HG03095 (cell line): ENCODE results near the gene COPB2.

Experiments used
- ATAC-seq: cut with Tn5 transposase; IDR thresholded peaks from one replicate; pipeline ENCODE4 v1.9.1; 2021; ENCODE audit warnings: moderate library complexity; ENCODE audit not compliant: unreplicated experiment

COPB2 gene

GRCh38 chr3:139329364-139329850 lies 60.0 kb downstream of the COPB2 start:
- peak; percentile 88 for ATAC-seq

GRCh38 chr3:139328356-139328755 lies 61.1 kb downstream of the COPB2 start:
- ATAC-seq: no peak

DNA sequence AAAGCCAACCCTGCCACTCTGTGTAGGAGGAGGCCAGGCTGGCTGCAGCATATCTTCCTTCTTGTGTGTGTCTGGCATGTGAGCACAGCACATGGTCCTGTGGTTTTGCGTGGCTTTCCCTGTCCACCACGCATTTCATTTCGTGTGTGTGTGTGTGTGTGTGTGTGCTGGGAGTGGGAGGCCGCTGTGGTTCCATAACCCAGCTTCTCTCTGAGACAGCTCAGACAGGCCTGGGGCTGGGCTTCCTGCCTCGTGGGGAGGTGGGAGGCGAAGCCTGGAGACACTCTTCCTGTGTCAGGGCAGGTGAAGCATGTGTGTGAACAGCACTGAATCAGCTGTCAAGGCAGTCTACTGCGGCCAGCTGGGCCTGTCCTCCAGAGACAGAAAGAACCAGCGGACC lies 61.6 kb downstream of the COPB2 start:
- no peak for ATAC-seq

DNA sequence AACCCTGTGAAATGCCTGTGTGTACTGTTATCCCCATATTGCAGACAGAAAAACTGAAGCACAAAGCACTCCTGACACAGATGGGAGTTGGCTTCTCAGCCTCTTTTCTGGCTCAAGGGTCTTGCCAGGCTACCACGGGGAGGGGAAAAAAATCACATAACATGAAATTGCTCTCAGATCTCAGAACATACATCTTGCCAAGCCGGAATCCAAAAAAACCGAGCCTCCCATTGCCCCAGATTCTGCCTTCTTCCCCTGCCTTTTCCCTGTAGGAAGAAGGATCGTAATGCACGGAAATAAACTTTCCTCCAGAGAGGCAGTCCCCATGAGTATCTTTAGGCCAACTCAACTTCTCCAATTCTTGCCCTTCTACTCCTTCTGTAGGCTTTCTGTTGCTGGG lies 62.2 kb downstream of the COPB2 start:
- ATAC-seq: no peak

DNA sequence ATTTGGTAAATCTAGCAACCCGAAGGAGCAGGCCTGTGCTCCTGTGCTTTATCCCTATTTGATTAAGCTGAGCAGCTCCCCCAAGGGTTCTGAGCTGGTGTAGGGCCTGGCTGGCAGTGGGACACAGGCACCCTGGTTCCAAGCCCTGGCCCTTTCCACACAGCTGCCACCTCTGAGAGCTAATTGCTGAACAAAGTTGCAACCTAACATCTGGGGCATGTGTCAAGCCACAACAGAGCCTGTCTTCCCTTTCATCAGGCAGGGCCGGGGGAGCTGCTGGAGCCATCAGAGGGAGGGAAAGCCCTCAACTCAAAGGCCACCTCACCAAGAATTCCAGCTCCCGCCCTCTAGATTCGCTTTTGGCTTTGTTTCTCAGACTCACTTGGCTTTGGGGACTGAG lies 62.7 kb downstream of the COPB2 start:
- ATAC-seq: no peak

DNA sequence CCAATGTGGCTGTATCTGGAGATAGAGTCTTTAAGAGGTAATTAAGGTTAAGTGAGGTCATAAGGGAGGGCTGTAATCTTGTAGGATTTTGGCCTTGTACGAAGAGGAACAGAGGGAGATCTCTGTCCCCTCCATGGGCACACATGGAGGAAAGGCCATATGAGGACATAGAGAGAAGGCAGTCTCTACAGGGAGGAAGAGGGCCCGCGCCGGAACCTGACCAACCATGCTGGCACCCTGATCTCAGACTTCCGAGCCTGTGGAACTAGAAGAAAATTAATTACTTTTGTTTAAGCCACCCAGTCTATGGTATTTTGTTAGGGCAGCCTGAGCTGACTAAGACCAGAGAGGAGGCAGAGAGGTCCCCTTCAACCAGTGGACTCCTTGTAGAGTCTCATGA lies 63.3 kb downstream of the COPB2 start:
- ATAC-seq: no peak

GRCh38 chr3:139325551-139325950 lies 63.9 kb downstream of the COPB2 start:
- ATAC-seq: no peak

- ATAC-seq: no peak
Measured at GRCh38 chr3:139324456-139324855, 65.0 kb downstream of the COPB2 start.

- no peak for ATAC-seq
Measured at GRCh38 chr3:139323146-139323545, 66.3 kb downstream of the COPB2 start.

DNA sequence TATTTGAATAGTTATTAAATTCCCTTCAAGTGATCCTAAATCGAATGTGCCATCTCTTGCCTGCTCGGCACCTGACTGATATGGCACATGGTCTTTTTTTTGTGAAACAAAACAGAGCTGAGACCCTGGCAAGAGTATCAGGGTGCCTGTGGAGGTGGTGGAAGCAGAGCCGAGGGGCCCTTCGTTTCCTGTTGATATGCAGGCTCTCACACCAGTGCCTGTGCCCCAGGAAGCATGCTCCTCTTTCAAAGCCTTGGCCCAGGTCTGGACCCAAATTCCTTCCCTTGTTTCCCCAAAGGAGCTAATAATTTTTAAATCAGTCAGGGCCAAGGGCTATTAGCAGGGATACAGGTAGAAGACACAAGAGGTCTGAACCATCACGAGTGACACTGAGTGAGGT lies 67.1 kb downstream of the COPB2 start:
- ATAC-seq: no peak

DNA sequence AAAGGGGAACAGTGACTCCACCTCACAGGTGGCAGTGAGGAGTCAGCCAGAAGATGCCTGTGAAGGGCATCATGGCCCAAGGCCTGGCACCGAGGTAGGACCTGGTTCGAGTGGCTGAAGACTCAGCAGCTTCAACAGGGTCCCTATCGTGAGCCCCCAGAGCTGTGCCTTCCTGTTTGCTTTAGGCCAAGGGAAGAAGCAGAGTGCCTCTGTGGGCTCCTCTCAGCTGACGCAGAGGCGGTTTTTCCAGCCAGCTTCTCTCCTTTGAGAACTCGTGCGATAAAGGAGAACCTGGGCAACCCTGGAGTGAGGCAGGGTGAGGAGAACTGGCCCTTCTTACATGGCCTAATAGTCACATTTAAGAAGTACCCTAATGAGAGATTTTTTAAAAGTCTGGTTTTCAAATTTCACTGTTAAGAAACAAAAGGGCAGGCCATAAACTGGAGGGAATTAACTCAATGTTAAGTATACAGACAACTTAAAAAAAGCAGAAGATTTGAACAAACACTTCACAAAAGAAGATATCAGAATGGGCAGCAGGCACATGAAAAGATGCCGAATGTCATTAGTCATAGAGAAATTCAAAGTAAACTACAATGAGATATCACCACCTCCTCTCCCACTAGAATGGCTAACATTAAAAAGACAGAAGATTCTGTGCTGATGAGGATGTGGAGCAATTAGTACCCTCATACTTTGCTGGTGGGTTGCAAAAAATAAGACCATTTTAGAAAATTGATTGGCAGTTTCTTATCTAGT lies 68.7 kb downstream of the COPB2 start:
- ATAC-seq: no peak

GRCh38 chr3:139319428-139320402 lies 69.7 kb downstream of the COPB2 start:
- no peak for ATAC-seq

GRCh38 chr3:139318826-139319225 lies 70.6 kb downstream of the COPB2 start:
- no peak for ATAC-seq

- ATAC-seq: no peak
Measured at GRCh38 chr3:139318431-139318816, 71.0 kb downstream of the COPB2 start.

GRCh38 chr3:139317660-139318430 lies 71.6 kb downstream of the COPB2 start:
- no peak for ATAC-seq

GRCh38 chr3:139317215-139317614 lies 72.2 kb downstream of the COPB2 start:
- ATAC-seq: no peak

DNA sequence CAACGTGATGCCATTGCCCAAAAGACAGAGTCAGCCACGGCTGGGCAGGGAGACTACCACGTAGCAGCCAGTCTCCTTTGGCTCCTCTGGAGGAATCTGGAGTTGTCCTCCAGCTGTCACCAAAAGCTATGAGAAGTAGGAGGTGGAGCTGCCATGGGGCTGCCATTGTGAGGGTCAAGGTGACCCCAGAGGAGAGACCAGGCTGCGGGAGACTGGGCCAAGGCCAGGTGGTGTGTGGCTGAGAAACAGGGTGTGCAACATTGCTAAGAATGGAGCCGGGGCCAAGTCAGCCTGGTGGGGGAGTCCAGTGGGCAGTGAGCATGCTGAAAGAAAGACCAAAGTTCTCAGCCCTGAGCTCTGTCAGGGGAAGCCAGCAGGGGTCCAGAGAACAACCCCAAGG lies 75.5 kb downstream of the COPB2 start:
- no peak for ATAC-seq

DNA sequence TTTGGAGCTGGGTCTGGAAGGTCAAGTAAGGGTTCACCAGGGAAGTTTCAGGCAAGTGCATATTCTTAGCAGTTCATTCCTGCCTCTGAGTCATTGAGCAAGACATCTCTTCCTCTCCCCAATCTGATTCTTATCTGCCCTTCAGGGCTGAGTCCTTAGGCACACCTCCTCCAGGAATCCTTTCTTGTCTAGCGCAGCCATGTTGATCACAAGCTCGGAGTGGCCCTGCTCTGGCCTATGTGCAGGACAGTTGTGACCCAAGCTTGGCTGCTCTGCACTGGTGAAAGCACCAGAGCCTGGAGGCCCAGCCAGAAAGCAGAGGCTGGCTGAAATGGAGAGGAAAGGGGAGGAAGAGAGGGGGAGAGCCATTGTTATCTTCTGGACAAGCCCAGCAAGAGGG lies 76.5 kb downstream of the COPB2 start:
- no peak for ATAC-seq

DNA sequence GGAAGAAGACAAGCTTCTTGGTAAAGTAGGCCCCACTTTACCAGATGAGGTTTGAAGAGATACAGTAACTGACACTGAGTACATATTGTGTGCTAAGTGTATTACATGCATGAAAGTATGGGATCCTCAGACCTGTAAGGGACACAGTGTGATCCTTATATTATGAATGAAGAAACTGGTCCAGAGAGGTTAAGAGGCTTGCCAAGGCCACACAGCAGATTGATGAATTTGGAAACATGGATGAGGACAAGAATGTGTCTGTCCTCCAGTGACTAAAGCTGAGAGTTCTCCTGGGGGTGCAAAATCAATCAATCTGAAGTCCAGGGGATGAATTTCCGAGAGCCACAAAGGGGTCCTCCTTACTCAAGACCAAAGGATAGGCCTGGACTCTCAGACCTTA lies 77.0 kb downstream of the COPB2 start:
- no peak for ATAC-seq

DNA sequence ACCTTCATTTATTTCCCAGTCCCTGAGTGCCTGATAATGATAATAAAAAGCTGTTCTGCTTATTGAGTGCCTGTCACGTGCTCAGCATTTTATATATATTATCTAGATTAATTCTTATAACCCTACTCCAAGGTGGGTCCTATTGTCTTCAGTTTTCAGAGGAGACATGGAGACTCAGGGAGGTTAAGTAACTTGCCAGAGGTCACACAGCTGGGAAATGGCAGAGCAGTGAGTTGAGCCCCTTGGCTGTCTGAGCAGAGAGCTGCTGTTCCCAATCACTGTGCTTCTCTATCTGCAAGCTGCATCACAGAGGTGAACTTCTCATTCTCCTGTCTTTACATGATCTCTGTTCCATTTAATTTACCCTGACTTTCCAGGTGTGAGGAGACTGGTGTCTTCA lies 77.9 kb downstream of the COPB2 start:
- ATAC-seq: no peak

- no peak for ATAC-seq
Measured at GRCh38 chr3:139310474-139310933, 78.9 kb downstream of the COPB2 start.
